Gastroesophageal sphincter (tissue), 3 donors: ENCODE data around the gene SLC7A1.

Experiments used
- CTCF ChIP-seq, 4 experiments: fragments of 200-600 bp in 2 of 4; fragments of 450-650 bp in 2 of 4; sonication (generic) in 1 of 4; IDR thresholded peaks; one replicate each; pipeline ENCODE4 v1.5.1; 2017 to 2019; ENCODE audit warnings: antibody characterized with exemption in 4 of 4, mild to moderate bottlenecking in 2 of 4, moderate library complexity in 2 of 4
- EP300 ChIP-seq: sonication (generic); formaldehyde crosslinking; IDR thresholded peaks from one replicate; pipeline ENCODE4 v1.6.1; 2017; ENCODE audit warnings: antibody characterized with exemption, mild to moderate bottlenecking
- POLR2A ChIP-seq, 2 donors: fragments of 450-650 bp; IDR thresholded peaks; one replicate each; pipeline ENCODE4 v1.6.1; 2017; ENCODE audit warnings: antibody characterized with exemption in 2 of 2, mild to moderate bottlenecking in 2 of 2, moderate library complexity in 1 of 2

DNA sequence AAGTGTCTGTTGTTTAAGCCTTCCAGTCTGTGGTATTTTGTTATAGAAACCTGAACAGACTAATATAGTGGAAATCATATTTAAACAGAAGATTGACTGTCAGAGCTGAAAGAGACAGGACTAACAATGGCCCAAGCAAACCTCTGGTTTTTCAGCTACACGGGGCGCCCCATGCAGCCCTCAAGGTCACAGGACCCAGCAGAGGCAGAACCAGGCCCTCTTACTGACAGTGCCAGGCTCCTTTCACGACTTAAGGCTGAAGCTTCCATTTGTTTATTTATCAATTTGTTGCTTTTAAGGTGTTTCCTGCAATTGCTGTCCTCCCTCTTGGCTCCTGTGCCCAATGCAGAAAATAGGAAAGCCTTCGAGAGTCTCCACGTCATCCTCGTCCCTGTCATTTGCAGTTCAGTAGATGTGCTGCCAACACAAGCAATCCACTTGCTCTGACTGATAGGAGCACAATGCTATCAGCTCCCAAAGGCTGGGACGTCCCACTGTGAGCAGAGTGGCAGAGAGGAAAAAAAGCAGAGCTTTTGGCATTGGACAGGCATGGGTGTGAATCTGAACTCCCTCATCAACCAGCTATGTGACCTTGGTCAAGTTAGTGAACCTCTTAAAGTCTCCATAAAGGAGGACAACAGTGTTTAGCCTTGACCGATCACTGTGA lies 10.5 kb upstream of the SLC7A1 start:
- TF ChIP-seq EP300 (no peak), CTCF (IDR thresholded peaks at IDR 0.05) (no peak), POLR2A (IDR thresholded peaks at IDR 0.05) (no peak)
